HG03442 (cell line): ENCODE results near the gene HIC1.

Experiments
- ATAC-seq: cut with Tn5 transposase; IDR thresholded peaks from one replicate; pipeline ENCODE4 v1.9.1; 2021; ENCODE audit warnings: mild to moderate bottlenecking, moderate library complexity; ENCODE audit not compliant: unreplicated experiment

The HIC1 gene

GRCh38 chr17:2071455-2072281, 16.8 kb downstream of the HIC1 start:
- no peak for ATAC-seq

- no peak for ATAC-seq
These were observed 20.0 kb downstream of the HIC1 start for GRCh38 chr17:2074919-2075318.

- no peak for ATAC-seq
These were observed 20.6 kb downstream of the HIC1 start for GRCh38 chr17:2075336-2076086.

GRCh38 chr17:2076087-2076984, 21.4 kb downstream of the HIC1 start:
- ATAC-seq, result no peak

- no peak for ATAC-seq
These were observed 22.1 kb downstream of the HIC1 start for GRCh38 chr17:2077040-2077439.

DNA sequence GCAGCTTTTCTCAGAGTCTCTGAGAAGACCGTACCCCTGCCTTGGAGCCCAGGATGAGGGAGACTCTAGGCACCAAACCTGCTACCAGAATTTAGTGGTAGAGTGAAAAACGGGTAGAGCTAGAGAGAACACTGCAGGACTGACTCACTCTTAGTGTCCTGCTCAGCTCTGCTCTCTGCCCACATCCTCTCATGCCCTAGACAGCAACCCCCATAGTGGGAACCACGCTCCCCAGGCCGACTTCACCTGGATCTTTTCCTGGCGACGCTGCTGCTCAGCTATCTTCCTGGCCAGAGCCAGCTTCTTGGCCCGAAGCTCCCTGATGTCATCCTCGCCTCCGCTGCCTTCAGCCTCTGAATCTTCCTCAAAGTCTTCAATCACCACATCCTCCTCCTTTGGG, 26.7 kb downstream of the HIC1 start:
- ATAC-seq, result no peak

DNA sequence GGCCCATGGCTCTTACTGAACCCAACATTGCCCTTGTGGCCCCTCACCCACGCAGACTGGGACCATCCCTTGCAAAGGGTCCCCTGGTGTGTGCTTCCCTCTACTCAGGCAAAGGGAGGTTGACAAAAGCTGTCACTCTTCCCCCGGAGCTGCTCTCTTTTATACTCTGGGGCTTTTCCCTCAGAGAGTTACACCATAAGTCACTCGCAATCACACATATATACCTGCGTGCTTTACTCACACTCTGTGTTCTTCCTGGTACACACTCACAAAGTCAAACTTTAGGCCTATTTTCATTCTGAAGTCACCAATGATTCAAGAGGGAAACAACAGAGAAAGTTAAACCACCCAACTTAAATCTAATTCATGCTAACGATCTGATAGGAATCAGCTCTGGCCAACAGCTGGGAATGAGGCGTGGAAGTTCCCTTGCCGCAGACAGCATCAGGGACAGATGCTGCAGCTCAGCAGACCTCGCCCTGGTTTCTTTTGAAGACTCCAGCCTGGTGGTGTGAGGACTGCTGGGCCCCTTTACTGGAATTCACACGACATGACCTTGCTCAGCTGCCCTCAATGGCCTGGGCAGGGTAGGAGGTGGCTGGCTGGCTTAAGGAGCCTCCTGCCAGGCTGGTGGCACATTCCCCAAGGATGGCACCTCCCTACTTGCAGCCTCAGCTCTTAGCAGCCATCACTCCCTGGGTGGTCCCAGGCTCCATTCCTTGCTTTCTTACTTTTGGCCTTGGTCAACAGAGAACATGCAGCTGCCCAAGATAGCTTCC, 27.3 kb downstream of the HIC1 start:
- ATAC-seq, result no peak

DNA sequence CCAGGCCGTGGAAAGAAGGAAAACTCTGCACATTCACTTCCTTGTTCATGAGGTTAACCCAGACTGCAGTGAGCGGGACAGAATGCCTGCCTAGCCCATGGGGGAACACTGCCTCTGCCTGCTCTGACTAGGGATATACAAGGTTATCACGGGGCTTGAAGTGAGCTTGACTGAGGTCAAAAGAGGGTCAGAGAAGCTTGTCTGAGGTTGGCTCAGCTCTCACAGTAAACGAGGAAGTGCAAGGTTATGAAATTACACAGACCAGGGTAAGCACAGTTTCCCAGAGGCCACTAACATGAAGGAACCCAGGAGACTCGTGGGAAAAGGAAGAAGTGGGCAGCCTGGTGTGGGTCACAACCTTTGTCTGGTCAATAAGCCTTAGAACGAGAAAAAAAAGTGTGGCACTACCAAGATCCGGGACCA, 28.7 kb downstream of the HIC1 start:
- peak; percentile 54 for ATAC-seq

DNA sequence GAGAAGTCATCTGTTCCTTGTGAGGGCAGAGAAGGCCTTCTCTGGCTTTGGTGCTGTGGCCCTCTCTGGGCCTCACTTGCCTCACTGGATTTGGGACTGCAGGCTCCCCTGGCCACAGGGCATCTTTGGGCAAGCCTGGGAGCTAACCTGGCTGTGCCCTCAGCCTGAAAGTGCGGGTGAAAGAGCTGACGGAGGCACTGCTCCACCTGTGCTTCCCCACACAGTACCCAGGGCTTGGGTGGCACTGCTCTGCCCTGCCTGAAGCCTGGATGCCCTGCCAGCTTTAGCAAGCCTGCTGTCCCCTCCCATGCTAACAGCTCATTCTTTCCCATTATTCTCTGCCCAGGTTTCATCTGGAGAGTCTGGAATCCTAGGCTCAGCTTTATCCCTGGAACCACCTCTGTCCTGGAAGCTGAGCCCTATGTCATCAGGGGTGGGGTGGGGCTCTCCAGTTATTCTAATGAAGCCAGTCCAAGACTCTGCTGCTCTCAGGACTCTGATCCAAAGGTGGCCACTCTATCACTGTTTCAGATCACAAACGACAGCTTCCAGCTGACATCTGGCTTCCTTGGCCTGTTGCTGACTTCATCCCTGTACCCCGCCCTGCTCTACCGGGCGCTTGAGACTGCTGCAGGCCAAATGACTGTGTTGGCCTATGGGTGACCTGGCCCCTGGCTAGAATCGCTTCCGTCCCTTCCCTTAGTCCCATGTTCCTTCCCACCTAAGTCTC, 29.3 kb downstream of the HIC1 start:
- no peak for ATAC-seq

- no peak for ATAC-seq
These were observed 30.1 kb downstream of the HIC1 start for GRCh38 chr17:2084766-2085647.

DNA sequence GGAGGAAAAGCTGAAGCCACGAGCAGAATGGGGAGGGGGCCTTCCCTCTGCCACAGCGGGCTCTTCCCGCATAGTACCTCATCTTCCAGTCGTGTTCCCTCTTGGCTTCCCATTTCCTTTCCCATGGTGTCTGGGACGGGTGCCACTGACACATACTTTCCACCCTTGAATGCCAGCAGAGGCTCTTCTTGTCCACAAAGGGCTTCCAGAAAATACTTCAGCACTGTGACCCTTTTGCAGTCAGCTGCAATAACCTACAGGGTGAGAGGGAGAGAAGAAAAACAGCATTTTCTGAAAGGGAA, 30.7 kb downstream of the HIC1 start:
- ATAC-seq, result no peak

DNA sequence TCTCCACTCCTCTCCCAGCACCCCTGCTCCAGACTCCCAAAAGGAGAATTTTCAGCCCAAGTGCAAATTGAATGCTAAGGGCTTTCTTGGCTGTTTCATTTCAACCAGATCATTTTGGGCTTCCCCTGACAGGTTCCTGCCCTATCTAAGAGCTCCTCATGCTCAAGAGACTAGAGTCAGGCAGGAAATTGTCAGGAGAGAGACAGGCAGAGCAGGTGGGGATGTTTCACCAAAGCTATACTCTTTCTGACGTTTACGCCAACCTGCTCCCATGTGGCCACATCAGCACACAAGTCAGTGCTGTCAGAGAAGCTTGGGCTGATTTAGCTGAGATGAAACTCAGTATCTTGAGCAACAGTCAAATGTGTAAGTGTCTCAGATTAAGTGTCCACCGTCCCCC, 31.4 kb downstream of the HIC1 start:
- no peak for ATAC-seq

DNA sequence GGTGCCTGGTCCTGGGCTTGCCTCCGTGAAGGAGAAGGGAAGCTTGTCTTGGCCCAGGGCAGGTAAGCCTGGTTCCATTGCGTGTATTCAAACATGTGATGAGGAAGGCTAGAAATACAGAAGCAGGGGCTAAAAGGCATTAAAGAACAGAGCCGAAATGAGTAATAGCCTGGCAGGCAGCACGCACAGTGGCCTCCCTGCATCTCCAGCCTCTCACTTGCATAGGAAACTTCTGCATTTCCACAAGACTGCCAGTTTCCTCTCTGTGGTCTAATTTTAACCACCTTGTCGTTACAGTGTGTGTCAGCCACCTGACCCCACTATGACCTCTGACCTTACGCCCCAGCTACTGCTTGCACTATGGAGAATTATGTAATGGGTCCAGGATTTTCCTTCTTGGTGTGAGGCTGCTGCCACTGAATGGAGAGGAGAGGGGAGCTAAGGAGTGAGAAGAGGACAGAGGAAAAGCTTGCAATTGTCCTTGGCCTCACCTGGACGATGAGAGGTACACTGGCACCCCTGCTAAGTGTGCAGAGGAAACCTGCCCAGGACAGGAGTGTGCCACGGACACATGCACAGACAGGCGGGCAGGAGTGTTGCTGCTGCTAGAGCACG, 32.8 kb downstream of the HIC1 start:
- ATAC-seq, result peak; percentile 40

GRCh38 chr17:2089021-2089422, 34.1 kb downstream of the HIC1 start:
- peak; percentile 21 for ATAC-seq

- ATAC-seq, result no peak
These were observed 35.3 kb downstream of the HIC1 start for GRCh38 chr17:2090210-2090641.

DNA sequence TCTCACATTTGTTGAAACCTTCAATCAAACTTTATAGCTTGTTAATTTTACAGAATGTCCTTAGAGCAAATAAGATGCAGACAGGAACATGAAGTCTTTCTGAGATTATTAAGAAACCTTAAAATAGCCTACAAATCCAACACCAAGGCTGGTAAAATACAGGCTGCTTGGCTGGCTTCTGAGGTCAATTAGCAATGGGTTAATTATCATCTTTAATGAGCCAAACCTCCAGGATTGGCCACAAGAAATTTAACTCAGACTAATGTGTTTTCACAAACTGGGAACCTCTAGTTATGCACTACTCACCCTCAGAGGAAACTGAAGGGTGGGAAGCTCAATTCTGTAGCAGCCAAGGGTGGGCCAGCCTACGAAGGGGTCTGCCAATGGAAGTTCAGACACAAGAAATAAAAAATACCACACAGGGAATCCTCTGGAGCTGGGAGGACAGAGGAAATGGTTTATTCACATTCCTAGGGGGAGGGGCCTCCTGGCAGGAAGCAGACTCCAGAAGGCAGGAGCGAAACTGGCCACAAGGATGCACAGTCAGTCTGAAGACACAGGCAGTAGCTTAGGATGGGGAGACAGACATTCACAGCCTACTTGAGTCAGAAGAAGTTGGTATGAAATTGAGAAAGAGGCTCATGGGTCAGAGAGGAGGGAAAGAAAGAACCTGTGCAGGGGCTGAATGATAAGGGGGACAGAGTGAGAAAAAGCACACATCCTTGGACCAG, 36.1 kb downstream of the HIC1 start:
- no peak for ATAC-seq

GRCh38 chr17:2092253-2092652, 37.4 kb downstream of the HIC1 start:
- no peak for ATAC-seq

DNA sequence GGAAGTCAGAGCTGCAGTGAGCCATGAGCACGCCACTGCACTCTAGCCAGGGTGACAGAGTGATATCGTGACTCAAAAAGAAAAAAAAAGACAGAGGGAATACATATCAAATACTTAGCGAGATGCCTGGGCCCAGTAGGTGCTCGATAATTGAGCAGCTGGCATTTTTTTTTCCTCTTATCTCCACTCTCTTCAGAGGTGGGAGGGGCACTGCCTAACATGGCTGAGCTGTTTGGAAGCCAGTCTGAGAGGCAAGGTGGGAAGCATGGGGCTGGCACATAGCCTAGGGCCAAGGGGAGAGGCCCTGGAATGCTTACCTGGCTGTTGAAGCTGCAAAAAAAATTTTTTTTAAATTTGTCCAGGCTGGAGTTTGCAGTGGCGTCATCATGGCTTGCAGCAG, 38.4 kb downstream of the HIC1 start:
- ATAC-seq, result no peak
